Ascending aorta (tissue), 2 donors: ENCODE results near the gene DCC. TPM values are rescaled to one million over a fixed set of nuclear protein-coding genes. Genes with fewer than 3 reads are reported as not detected.

ENCODE experiments used
- DNase-seq, 2 donors: peaks; one replicate each; pipeline ENCODE4 v3.0.0-alpha.2; 2019; ENCODE audit warnings: low spot score in 2 of 2
- H3K27ac ChIP-seq, 2 donors: fragments of 200-600 bp; sonication (generic); one replicate each; pipeline ENCODE4 v1.5.1; 2016 to 2017; ENCODE audit warnings: mild to moderate bottlenecking in 1 of 2
- H3K27me3 ChIP-seq: fragments of 200-600 bp; sonication (generic); one replicate; pipeline ENCODE4 v1.5.1; 2017
- H3K36me3 ChIP-seq, 2 donors: fragments of 200-600 bp; sonication (generic); one replicate each; pipeline ENCODE4 v1.5.1; 2016
- H3K4me1 ChIP-seq, 2 donors: fragments of 200-600 bp; sonication (generic); one replicate each; pipeline ENCODE4 v1.5.1; 2016 to 2017; ENCODE audit warnings: mild to moderate bottlenecking in 1 of 2
- H3K4me3 ChIP-seq, 2 donors: fragments of 200-600 bp; sonication (generic); one replicate each; pipeline ENCODE4 v1.5.1; 2016 to 2017; ENCODE audit warnings: mild to moderate bottlenecking in 1 of 2
- H3K9me3 ChIP-seq, 2 donors: fragments of 200-600 bp; sonication (generic); one replicate each; pipeline ENCODE4 v1.5.1; 2016
- intact Hi-C: fragments of 100-400 bp; cut with DNase I; formaldehyde crosslinking; loops from one replicate; pipeline ENCODE4 v1.15.1; 2023
- total RNA-seq: library from RNA; depleted of rRNA; stranded (reverse); fragments of >200 nt; gene quantifications from one replicate; pipeline ENCODE4 v1.1.0, GENCODE V29; 2016
- TF ChIP-seq, protein P1 (sequence below), 3 experiments: fragments of 200-600 bp in 2 of 3; fragments of 450-650 bp in 1 of 3; sonication (generic) in 2 of 3; IDR thresholded peaks; one replicate each; pipeline ENCODE4 v1.5.1; 2016 to 2019; ENCODE audit warnings: antibody characterized with exemption in 3 of 3, mild to moderate bottlenecking in 1 of 3, moderate library complexity in 1 of 3

Gene DCC
- total RNA-seq, 1 donor from 2014 or later = not detected

DNA sequence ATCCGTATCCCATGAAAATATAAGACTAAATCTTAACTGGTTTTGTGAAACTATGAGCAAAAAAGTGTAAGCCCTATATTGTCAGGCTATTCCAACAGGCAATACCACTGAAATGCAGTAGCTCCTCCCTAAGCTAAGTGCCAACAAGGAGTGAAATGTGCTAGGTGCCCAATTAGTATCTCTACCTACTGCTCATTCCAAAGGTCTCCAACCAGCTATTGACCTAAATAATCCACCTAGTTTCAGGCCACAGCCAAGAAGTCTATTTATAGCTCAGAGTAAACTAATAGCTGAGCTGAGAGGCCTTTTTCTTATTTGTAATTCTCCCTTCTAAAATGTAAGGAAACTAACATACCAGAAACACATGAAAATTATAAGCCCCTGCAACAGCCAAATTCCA lies 482.2 kb downstream of the DCC start:
- TF ChIP-seq, protein P1, sequence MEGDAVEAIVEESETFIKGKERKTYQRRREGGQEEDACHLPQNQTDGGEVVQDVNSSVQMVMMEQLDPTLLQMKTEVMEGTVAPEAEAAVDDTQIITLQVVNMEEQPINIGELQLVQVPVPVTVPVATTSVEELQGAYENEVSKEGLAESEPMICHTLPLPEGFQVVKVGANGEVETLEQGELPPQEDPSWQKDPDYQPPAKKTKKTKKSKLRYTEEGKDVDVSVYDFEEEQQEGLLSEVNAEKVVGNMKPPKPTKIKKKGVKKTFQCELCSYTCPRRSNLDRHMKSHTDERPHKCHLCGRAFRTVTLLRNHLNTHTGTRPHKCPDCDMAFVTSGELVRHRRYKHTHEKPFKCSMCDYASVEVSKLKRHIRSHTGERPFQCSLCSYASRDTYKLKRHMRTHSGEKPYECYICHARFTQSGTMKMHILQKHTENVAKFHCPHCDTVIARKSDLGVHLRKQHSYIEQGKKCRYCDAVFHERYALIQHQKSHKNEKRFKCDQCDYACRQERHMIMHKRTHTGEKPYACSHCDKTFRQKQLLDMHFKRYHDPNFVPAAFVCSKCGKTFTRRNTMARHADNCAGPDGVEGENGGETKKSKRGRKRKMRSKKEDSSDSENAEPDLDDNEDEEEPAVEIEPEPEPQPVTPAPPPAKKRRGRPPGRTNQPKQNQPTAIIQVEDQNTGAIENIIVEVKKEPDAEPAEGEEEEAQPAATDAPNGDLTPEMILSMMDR (IDR thresholded peaks at IDR 0.05) = no peak
- Histone ChIP-seq H3K9me3 (no peaks in the 10 kb centered on the region), H3K27me3 (no peaks in the 10 kb centered on the region), H3K4me1 (no peaks in the 10 kb centered on the region), H3K4me3 (no peak overlapping the region), H3K27ac (no peak overlapping the region), H3K36me3 (no peaks in the 10 kb centered on the region)
- intact Hi-C loops = no loop called here
- no peak for DNase-seq

DNA sequence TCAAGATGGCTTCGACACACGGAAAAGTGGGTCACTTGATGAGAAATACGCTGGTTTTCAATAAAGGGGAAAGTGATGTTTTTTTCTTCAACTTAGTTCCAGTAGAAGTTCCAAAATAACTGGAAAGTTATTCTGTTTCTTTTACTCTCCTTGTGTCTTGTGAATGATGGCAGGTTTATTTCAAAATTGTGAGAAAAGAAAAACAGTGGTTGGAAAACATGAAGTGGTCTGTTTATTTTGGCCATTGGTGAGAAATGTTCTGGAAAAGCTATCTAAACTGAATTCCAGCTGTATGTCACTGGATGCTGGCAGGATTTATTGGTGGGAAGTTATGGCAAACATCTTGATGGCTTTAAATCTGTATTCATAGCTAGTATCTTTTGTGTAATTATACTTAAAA lies 484.1 kb downstream of the DCC start:
- Histone ChIP-seq H3K27me3 (no peaks in the 10 kb centered on the region), H3K9me3 (no peaks in the 10 kb centered on the region), H3K4me3 (no peak overlapping the region), H3K36me3 (no peaks in the 10 kb centered on the region), H3K4me1 (no peaks in the 10 kb centered on the region), H3K27ac (no peak overlapping the region)
- intact Hi-C loops = no loop called here
- no peak for DNase-seq
- TF ChIP-seq, protein P1 (IDR thresholded peaks at IDR 0.05) = no peak

DNA sequence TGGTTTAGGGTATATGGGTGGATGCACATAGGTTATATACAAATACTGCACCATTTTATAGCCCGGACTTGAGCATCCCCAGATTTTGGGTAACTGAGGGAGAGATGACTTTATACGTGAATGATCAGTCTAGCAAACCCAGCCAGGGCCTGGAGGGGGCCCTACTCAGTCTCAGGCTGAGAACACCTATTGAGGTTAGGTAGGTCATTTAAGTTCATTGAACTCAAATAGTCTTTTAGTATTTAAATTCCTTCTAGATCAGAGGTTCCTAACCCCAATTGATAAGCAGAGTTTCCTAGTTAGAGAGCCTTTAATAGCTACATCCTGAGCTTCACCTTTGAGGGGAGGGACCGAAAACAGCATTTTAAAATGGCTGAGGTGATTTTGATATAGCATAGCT lies 487.0 kb downstream of the DCC start:
- Histone ChIP-seq H3K27me3 (no peaks in the 10 kb centered on the region), H3K4me3 (no peak overlapping the region), H3K4me1 (no peaks in the 10 kb centered on the region), H3K9me3 (no peaks in the 10 kb centered on the region), H3K27ac (no peak overlapping the region), H3K36me3 (no peaks in the 10 kb centered on the region)
- intact Hi-C loops = no loop called here
- TF ChIP-seq, protein P1 (IDR thresholded peaks at IDR 0.05) = no peak
- DNase-seq = no peak

DNA sequence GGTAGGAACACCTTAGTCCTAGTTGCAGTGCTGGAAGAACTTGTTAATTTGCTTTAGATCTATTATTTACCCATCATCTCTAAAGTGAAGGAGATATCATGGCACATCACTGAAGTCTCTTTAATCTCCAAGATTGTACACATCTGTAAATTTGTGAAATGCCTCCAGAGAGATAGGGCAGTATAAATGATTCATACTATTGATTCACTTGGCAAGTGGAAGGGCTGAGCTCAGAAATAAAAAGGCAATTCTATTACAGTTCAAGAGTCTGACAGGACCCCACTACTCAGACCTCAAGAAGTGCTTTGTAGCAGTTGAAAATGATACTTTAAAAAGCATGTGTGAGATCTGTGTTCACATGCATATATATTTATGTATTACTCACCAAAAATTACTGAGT lies 489.3 kb downstream of the DCC start:
- intact Hi-C loops = no loop called here
- no peak overlapping the region for H3K27ac ChIP-seq
- H3K4me1 ChIP-seq = no peaks in the 10 kb centered on the region
- TF ChIP-seq, protein P1 (IDR thresholded peaks at IDR 0.05) = no peak
- no peaks in the 10 kb centered on the region for H3K9me3 ChIP-seq
- no peak overlapping the region for H3K4me3 ChIP-seq
- DNase-seq = no peak
- no peaks in the 10 kb centered on the region for H3K27me3 ChIP-seq
- no peaks in the 10 kb centered on the region for H3K36me3 ChIP-seq

DNA sequence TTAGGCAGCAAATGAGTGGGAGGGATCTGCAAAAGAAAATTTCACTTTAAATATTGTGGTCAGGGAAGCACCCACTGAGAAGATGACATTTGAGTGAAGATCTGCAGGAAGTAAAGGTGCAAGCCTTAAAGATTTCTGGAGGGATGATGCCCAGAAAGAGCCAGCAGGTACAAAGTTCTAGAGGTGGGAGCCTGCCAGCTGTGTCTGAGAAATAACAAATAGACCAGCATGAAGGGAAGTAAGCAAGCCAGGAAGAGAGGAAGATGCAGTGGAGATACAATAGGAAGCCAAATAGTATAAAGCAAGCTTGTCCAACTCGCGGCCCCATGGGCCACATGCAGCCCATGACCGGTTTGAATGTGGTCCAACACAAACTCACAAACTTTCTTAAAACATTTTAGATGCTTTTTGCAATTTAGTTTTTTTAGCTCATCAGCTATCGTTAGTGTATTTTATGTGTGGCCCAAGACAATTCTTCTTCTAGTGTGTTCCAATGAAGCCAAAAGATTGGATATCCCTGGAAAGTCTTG lies 489.9 kb downstream of the DCC start:
- TF ChIP-seq, protein P1 (IDR thresholded peaks at IDR 0.05) = no peak
- Histone ChIP-seq H3K4me1 (no peaks in the 10 kb centered on the region), H3K9me3 (no peaks in the 10 kb centered on the region), H3K27ac (no peak overlapping the region), H3K27me3 (no peaks in the 10 kb centered on the region), H3K4me3 (no peak overlapping the region), H3K36me3 (no peaks in the 10 kb centered on the region)
- no peak for DNase-seq
- intact Hi-C loops = no loop called here

DNA sequence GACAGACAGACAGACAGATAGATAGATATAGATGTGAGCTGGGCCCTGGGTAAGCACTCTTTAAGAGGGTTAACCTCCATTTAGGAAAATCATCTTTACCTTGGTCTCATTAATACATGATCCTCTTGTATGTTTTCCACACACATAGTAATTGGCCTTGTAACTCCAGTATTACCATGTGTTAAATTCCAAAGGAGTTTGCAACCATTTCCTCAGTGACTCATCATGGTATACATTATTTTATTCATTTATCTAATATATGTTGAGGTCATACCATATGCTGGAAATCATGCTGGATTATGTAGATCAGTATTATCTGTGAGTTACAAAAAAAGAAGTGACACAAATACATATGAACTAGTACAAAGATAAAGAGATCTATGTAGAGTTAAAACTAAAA lies 504.3 kb downstream of the DCC start:
- TF ChIP-seq, protein P1 (IDR thresholded peaks at IDR 0.05) = no peak
- Histone ChIP-seq H3K4me3 (no peak overlapping the region), H3K36me3 (no peaks in the 10 kb centered on the region), H3K9me3 (no peaks in the 10 kb centered on the region), H3K27me3 (no peaks in the 10 kb centered on the region), H3K4me1 (no peaks in the 10 kb centered on the region), H3K27ac (no peak overlapping the region)
- DNase-seq = no peak
- intact Hi-C loops = no loop called here
